Head of caudate nucleus (tissue), 42 donors: Measurements from ENCODE around the gene VAV1.
A peak's percentile ranks its signal among the peaks of the same experiment; 100 is the strongest.

ENCODE experiments used
- DNase-seq, 42 donors: peaks; one replicate each; pipeline versions ENCODE4 v3.0.0 to v3.0.0-alpha.2; 2020 to 2021; ENCODE audit warnings: mixed read lengths in 7 of 42
- intact Hi-C: fragments of 100-400 bp; cut with DNase I; formaldehyde crosslinking; loops from one replicate; pipeline ENCODE4 v1.15.0; 2022

The VAV1 gene

DNA sequence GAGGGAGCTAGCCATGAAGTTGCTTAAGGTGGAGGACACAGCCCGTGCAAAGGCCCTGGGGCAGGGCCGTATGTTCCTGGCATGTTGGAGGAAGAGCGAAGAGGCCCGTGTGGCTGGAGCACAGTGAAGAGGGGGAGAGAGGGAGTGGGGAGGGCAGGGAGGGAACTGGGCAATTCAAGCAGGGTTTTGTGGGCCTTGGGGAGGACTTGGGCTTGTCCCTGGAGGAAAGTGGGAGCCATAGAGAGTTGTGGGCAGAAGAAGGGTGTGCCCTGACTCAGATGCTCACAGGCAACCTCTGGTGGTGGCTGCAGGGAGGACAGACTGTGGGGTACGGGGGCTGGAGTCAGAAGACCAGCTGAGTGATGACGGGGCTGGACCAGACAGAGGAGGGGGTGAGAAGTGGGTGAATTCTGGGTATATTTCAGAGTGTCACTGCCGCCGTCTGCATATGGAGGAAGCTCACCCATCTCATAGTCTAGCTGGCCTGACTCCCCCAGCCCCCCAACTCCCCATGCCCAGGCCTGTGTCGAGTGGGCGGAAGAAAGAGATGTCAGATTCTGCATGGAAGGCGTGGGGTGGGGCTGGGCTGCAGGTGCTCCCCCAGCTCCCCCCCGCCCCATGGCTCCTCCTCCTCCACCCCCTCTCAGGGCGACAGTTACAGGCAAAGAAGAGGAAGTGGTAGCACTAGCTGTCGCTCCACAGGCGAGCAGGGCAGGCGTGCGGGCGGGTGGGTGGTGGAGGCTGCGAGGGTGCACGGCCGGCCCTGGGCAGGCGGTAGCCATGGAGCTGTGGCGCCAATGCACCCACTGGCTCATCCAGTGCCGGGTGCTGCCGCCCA lies at the start of gene VAV1:
Gene VAV1, plus strand, starts transcription at position 681 of the 838 bp plus-strand sequence. Its CDS starts 100 bp downstream, at position 781.
- DNase-seq: peak in 38 of 42 donors; percentile 12 to 68 (median 38)
- intact Hi-C loops: no loop called here

DNA sequence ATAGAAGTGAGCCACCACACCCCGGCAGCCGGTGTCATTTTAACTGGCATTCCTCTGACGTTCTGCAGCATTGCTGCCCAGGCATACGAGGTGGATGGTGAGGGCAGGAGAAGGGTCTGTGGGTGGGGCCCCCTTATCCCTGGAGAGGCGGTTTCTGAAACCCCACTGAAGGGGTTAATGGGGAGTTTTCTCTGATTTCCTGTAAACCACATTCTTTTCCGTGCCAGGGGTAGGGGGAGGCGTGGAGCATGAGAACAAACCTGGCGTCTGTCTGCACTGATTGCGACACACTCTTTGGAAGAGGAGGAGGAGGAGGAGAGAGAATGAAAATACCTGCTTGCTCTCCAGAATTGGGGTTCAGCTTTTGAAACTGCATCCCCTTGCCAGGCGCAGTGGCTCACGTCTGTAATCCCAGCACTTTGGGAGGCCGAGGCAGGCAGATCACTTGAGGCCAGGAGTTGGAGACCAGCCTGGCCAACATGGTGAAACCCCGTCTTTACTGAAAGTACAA lies 49.3 kb upstream of the VAV1 start:
- intact Hi-C loops: no loop called here
- peak in 38 of 42 donors; percentile 26 to 86 (median 60) for DNase-seq

DNA sequence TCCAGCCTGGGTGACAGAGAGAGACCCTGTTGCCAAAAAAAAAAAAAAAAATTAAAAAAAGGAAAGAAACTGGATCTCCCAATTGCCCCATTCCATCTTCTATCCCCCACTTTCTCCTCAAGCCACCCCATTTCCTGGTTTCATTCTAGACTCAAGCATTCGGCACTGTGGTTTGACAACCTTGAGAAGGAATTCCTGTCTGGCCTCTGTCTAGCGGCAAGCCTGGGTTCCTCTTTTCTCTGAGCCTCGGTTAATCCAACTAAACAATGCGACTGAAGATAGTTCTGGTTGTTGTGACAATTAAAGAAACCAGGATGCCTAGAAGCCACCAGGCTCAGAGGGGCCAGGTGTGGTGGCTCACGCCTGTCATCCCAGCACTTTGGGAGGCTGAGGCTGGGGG lies 48.8 kb upstream of the VAV1 start:
- intact Hi-C loops: no loop called here
- peak in 6 of 42 donors; percentile 23 to 48 (median 31) for DNase-seq

GRCh38 chr19:6724631-6725492 lies 47.6 kb upstream of the VAV1 start:
- intact Hi-C loops: no loop called here
- DNase-seq: no peak

- DNase-seq: no peak
- intact Hi-C loops: no loop called here
These were observed 46.8 kb upstream of the VAV1 start for GRCh38 chr19:6725513-6726231.

- intact Hi-C loops: no loop called here
- peak in 24 of 42 donors; percentile 13 to 63 (median 38) for DNase-seq
These were observed 44.2 kb upstream of the VAV1 start for GRCh38 chr19:6728346-6728745.

GRCh38 chr19:6729573-6730152 lies 42.8 kb upstream of the VAV1 start:
- no peak for DNase-seq
- intact Hi-C loops: loop anchor here (10.0 kb wide), 1 partner anchor 195 kb away; the partner anchor contains the start of gene TNFSF9

DNA sequence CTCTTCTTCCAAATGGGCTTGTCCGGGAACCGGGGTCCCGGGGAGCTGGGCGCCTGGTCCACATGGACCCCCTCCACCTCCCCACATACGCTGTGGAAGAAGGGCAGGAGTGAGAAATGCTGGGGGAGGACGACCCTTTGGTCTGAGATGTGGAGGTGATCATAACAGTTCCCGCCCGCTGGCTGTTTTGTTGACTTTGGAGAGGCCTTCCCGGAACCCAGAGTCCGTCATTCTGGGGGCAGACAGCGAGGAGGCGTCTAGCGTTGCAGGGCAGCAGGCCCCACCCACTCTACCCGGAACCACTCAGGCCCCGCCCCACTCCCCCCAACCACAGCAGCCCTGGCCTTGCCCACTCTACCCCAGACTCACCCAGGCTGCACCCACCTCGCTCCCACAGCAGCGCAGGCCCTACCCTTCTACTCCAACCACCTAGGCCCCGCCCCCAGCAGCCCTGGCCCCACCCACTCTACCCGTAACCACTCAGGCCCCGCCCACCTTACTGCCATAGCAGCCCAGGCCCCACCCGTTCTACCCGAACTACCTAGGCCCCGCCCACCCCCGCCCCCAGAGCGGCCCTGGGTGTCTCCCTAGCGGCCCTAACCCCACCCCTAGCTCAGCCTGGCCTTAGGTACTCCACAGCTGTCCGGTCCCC lies 42.2 kb upstream of the VAV1 start:
- intact Hi-C loops: loop anchor here (10.0 kb wide), 1 partner anchor 195 kb away; the partner anchor contains the start of gene TNFSF9
- DNase-seq: peak in 41 of 42 donors; percentile 31 to 86 (median 66)

- no peak for DNase-seq
- intact Hi-C loops: loop anchor here (10.0 kb wide), 1 partner anchor 196 kb away; the partner anchor contains the start of gene TNFSF9
These were observed 41.4 kb upstream of the VAV1 start for GRCh38 chr19:6730941-6731670.

GRCh38 chr19:6731822-6732221 lies 40.7 kb upstream of the VAV1 start:
- intact Hi-C loops: loop anchor here (10.0 kb wide), 1 partner anchor 197 kb away; the partner anchor contains the start of gene TNFSF9
- DNase-seq: no peak

GRCh38 chr19:6732803-6733337 lies 39.6 kb upstream of the VAV1 start:
- intact Hi-C loops: loop anchor here (10.0 kb wide), 1 partner anchor 198 kb away; the partner anchor contains the start of gene TNFSF9
- no peak for DNase-seq

DNA sequence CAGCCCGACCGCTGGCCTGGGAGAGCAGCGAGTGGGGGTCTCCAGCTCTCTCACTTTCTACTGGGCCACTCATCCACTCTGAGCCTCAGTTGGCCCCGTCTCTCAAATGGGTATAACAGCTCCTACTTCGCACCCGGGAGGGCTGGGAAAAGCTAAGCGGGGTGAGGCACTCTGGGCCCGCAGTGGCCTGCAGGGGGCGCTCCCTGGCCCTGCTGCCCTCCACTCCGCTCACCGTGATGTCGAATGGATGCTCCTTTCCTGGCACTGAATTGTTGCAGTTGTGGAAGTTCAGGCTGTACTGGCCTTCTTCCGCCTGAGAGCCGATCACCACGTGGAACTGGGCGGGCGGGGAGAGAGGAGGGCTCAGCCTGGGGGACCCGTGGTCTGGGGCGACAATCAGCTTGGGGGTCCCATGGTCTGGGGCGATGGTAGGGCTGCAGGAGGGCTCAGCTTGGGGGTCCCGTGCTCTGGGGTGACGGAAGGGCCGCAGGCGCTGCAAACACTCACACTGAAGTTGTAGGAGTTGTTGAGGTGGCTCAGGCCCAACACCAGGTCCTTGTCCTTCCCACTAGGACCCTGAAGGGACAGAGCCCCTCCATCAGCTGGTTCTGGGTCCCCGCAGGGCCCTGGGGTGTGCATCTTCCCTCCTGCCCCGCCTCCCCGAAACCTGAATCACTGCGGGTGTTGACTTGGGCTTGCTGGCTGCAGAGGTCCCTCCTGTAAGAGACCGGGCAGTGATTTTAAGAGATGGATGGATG lies 39.0 kb upstream of the VAV1 start:
- DNase-seq: no peak
- intact Hi-C loops: loop anchor here (10.0 kb wide), 1 partner anchor 199 kb away; the partner anchor contains the start of gene TNFSF9

DNA sequence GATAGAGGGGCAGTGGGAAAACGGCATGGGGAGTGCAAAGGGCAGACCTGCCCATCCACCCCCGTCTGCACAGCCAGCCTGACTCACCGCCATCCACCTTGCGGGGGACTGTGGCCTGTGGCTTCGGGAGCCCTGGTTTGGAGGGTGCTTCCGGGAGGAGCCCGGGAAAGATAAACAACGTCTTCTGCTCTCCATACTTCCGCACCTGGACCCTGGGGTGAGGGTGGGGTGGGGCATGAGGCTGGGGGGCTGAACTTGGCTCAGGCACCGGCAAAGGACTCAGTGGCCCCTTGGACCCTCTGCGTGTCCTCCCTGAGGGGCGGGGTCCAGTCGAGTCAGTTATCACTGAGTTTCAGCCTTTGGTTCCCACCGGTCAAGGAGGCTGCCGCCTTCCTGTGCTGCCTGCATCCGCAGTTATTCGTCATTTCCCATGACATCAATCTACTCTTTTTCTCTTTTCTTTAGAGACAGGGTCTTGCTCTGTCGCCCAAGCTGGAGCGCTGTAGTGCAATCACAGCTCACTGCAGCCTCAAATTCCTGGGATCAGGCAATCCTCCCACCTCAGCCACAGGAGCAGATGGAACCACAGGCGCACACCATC lies 38.3 kb upstream of the VAV1 start:
- intact Hi-C loops: loop anchor here (10.0 kb wide), 1 partner anchor 199 kb away; the partner anchor contains the start of gene TNFSF9
- no peak for DNase-seq

DNA sequence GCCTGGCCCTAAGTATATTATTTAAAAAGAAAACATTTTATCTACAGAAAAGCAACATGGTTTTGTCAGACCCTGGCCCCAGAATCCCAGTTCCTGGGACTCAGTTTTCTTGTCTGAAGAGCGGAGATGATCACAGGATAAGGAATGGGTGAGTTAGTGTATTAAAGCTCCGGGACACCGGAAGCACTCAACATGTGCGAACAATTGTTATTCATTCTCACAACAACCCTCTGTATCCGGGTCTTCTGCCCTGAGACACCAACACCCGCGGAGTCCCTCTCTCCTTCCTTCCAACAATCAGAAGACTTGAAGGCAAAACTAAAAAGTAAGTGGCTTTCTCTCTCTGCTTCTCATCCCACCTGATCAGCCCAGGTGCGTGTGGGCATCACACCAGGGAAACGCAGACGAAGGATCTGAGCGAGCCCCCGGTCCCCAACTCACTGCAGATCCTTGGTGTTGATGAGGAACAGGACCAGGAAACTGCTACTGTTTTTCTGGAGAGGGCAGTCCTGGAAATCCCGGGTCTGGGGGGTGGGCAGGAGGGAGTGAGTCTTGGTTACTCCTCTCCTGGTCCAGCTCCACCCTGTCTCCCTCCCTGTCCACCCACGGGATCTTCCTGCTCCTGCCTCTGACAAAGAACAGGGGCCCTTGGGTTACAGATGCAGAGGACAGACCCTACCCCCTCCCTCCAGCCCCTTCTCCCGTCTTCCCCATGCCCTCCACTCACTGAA lies 37.2 kb upstream of the VAV1 start:
- DNase-seq: no peak
- intact Hi-C loops: loop anchor here (5.0 to 10.0 kb wide), 2 partner anchors 127 to 201 kb away; partner anchors contain the start of gene TNFSF9
